AG10803 (cell line): ENCODE results near the gene BBS5.
"Not testable (repeated sequence)": the region's sequence is repeated elsewhere in the genome, so short reads cannot be mapped to it uniquely, and the experiment has no call there.

ENCODE experiments used
- DNase-seq: peaks from one replicate; pipeline ENCODE4 v3.0.0; 2010; ENCODE audit warnings: low read depth
- H3K4me3 ChIP-seq: 2 replicates; pipeline ENCODE4 v1.5.1; 2011; ENCODE audit warnings: mild to moderate bottlenecking, low read length, control low read depth
- CTCF ChIP-seq: conservative IDR thresholded peaks from 2 replicates; pipeline ENCODE4 v1.5.1; 2011; ENCODE audit warnings: mild to moderate bottlenecking, low read length, control low read depth, inconsistent platforms

The BBS5 gene

GRCh38 chr2:169452080-169452479, 27.2 kb upstream of the BBS5 start:
- DNase-seq: peak; percentile 39
- H3K4me3 ChIP-seq: no peak overlapping the region
- peak; percentile 67 for TF ChIP-seq CTCF

GRCh38 chr2:169453044-169453443, 26.2 kb upstream of the BBS5 start:
- DNase-seq, H3K4me3 ChIP-seq: not testable (repeated sequence)

- TF ChIP-seq CTCF: no peak
- no peak overlapping the region for H3K4me3 ChIP-seq
- DNase-seq: no peak
Observed at GRCh38 chr2:169461143-169461542, 18.2 kb upstream of the BBS5 start.

- peak; percentile 67 for DNase-seq
Observed at GRCh38 chr2:169462896-169463695, 16.2 kb upstream of the BBS5 start.

GRCh38 chr2:169464466-169464865, 14.8 kb upstream of the BBS5 start:
- no peak for TF ChIP-seq CTCF
- DNase-seq: no peak
- H3K4me3 ChIP-seq: no peak overlapping the region

More at GRCh38 chr2:169462896-169463695, 16.2 kb upstream of the BBS5 start:
- TF ChIP-seq CTCF: no peak
- no peak overlapping the region for H3K4me3 ChIP-seq

- TF ChIP-seq CTCF: no peak
- DNase-seq: no peak
Observed at GRCh38 chr2:169464882-169465281, 14.4 kb upstream of the BBS5 start.

GRCh38 chr2:169468841-169469240, 10.5 kb upstream of the BBS5 start:
- no peak for DNase-seq
- TF ChIP-seq CTCF: no peak
- H3K4me3 ChIP-seq: no peak overlapping the region

More at GRCh38 chr2:169464882-169465281, 14.4 kb upstream of the BBS5 start:
- H3K4me3 ChIP-seq: no peak overlapping the region
